Uterus (tissue), 2 donors: ENCODE data around the gene CLEC11A.

Experiments used
- POLR2A ChIP-seq, 2 donors: fragments of 450-650 bp; IDR thresholded peaks; one replicate each; pipeline ENCODE4 v1.6.1; 2016; ENCODE audit warnings: antibody characterized with exemption in 2 of 2, mild to moderate bottlenecking in 1 of 2, moderate library complexity in 1 of 2
- TF ChIP-seq, protein P1 (sequence below), 4 experiments: fragments of 200-600 bp in 2 of 4; fragments of 450-650 bp in 2 of 4; sonication (generic) in 2 of 4; IDR thresholded peaks; one replicate each; pipeline ENCODE4 v1.5.1; 2016 to 2019; ENCODE audit warnings: antibody characterized with exemption in 4 of 4, mild to moderate bottlenecking in 2 of 4, moderate library complexity in 1 of 4

DNA sequence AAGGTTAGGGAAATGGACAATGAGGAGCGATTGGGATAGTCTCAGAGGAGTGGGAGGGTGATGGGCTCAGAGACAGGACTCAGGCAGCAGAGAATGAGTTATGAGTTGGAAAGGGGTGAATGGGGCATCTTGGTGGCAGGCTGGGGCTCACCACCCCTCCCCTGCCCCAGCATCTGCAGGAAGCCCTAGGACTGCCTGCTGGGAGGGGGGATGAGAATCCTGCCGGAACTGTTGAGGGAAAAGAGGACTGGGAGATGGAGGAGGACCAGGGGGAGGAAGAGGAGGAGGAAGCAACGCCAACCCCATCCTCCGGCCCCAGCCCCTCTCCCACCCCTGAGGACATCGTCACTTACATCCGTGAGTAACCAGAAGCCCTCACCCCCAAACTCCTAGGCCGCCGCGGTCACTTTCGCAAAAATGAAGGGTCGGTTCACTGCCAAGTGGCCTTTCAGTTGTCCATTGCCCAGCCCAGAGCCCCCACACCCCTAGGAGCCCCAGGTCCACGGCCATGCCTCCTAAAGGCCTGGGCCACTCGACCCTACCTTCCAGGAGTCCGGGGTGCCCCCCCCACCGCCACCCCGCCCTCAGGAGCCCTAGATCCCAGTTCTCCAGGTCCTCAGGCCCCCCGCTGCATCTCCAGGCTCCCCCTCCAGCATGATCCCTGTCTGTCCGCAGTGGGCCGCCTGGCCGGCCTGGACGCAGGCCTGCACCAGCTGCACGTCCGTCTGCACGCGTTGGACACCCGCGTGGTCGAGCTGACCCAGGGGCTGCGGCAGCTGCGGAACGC lies 764 bp downstream of the CLEC11A start:
- TF ChIP-seq, protein P1, sequence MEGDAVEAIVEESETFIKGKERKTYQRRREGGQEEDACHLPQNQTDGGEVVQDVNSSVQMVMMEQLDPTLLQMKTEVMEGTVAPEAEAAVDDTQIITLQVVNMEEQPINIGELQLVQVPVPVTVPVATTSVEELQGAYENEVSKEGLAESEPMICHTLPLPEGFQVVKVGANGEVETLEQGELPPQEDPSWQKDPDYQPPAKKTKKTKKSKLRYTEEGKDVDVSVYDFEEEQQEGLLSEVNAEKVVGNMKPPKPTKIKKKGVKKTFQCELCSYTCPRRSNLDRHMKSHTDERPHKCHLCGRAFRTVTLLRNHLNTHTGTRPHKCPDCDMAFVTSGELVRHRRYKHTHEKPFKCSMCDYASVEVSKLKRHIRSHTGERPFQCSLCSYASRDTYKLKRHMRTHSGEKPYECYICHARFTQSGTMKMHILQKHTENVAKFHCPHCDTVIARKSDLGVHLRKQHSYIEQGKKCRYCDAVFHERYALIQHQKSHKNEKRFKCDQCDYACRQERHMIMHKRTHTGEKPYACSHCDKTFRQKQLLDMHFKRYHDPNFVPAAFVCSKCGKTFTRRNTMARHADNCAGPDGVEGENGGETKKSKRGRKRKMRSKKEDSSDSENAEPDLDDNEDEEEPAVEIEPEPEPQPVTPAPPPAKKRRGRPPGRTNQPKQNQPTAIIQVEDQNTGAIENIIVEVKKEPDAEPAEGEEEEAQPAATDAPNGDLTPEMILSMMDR (IDR thresholded peaks at IDR 0.05): no peak
- TF ChIP-seq POLR2A (IDR thresholded peaks at IDR 0.05): no peak
